RWPE1 (cell line): ENCODE measurements around the gene ADAM12.

Experiments
- CTCF ChIA-PET: fragments of 350-600 bp; sonication (Branson Sonifier 250); formaldehyde crosslinking; extraction: SDS; loops from one replicate; lab custom pipeline; 2021; lab: Yijun Ruan, JAX
- POLR2A ChIA-PET: fragments of 400-600 bp; formaldehyde crosslinking; extraction: SDS; loops from one replicate; lab custom pipeline; 2020; ENCODE audit warnings: antibody characterized with exemption; ENCODE audit not compliant: low non-redundant PET; lab: Yijun Ruan, JAX
- DNase-seq: peaks from one replicate; pipeline ENCODE4 v3.0.0; 2012; ENCODE audit warnings: low spot score
- H3K27ac ChIP-seq: fragments of 450-650 bp; 2 replicates; pipeline ENCODE4 v1.5.1; 2017
- TF ChIP-seq, protein P1 (sequence below): fragments of 450-650 bp; conservative IDR thresholded peaks from 2 replicates; pipeline ENCODE4 v1.5.1; 2017; ENCODE audit warnings: low read depth, mild to moderate bottlenecking

Gene ADAM12

DNA sequence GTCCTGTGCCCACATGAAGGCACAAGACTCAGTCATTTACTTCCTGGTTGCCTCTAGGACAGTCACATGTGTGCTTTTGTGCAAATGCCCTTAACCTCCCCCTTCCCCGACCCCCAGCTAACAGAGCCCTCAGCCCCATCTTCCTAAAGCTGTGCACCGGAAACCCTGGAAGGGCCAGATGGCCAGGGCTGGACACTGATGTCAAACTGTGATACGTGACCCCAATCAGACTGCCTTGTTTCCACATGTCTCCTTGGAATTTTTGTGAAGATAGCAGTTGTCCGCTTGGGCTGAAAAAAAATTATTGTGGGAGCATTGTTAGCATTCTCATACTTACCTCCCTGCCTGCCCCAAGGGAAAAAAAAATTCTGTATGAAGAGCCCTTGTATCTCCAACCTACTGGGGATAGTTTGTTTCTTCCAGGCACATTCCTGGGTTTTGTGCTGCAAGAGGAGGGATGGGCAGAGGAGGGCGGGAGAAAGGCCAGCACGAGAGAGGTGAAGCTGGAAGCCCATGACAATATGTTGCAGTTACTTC is 17.0 kb upstream of the ADAM12 start:
- ChIA-PET CTCF (no interaction called here), POLR2A (no interaction called here)
- no peak overlapping the region for H3K27ac ChIP-seq
- TF ChIP-seq, protein P1, sequence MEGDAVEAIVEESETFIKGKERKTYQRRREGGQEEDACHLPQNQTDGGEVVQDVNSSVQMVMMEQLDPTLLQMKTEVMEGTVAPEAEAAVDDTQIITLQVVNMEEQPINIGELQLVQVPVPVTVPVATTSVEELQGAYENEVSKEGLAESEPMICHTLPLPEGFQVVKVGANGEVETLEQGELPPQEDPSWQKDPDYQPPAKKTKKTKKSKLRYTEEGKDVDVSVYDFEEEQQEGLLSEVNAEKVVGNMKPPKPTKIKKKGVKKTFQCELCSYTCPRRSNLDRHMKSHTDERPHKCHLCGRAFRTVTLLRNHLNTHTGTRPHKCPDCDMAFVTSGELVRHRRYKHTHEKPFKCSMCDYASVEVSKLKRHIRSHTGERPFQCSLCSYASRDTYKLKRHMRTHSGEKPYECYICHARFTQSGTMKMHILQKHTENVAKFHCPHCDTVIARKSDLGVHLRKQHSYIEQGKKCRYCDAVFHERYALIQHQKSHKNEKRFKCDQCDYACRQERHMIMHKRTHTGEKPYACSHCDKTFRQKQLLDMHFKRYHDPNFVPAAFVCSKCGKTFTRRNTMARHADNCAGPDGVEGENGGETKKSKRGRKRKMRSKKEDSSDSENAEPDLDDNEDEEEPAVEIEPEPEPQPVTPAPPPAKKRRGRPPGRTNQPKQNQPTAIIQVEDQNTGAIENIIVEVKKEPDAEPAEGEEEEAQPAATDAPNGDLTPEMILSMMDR: no peak
- no peak for DNase-seq

DNA sequence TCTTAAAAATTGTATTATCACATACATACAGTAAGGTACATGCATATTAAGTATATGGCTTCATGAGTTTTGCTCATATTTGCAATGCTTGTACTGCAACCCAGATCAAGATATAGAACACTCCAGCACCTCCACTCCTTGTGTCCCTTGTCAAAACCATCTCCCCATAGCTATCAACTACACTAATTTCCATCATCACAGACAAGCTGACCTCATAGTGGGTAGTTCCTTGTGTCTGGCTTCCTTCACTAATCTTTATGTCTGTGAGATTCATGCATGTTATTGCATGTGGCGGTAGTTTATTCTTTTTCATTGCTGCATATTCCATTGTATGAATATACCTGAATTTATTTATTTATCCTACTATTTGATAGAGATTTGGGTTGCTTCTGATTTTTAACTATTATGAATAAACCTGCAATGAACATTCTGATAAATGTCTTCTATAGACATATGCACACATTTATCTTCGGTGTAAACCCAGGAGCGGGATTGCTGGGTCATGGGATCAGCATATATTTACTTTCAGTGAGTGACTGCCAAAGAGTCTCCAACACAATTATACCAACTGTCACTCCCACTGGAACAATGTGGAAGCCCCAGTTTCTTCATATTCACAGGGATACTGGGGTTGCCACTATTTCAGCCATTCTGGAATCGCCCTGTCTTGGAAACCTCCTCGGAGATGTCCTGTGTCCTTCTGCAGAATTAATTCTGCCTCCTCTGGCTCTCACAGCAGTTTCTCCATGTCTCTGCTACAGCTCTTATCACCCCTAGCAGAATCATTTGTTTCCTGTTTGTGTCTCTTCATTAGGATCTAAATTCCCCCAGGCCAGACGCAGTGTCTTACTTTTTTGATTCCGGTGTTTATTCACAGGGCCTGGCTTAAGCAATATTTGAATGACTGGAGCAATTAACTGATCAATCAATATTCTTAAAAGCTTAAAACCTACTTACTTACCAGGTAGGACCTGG is 14.7 kb upstream of the ADAM12 start:
- H3K27ac ChIP-seq: no peak overlapping the region
- CTCF ChIA-PET: no interaction called here
- POLR2A ChIA-PET: no interaction called here
- TF ChIP-seq, protein P1: no peak
- DNase-seq: no peak

DNA sequence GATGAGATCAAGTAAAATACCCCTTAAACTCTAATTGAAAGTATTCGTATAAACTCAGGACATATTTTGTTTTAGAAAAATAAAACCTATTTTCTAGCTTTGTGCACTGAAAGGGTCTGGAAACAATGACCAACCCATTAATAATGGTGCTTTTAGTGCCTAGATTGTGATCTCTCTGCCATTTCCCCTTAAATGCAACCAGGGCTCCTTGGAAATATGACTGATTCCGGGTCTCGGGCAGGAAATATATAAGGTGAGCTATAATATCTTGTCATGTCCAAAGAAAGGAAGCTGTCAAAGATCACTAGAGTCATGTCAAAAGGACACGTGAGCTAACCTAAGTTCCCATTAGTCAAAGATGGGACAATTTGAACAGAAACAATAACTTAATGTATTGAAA is 12.4 kb upstream of the ADAM12 start:
- DNase-seq: no peak
- ChIA-PET CTCF (no interaction called here), POLR2A (no interaction called here)
- TF ChIP-seq, protein P1: no peak
- H3K27ac ChIP-seq: no peak overlapping the region

DNA sequence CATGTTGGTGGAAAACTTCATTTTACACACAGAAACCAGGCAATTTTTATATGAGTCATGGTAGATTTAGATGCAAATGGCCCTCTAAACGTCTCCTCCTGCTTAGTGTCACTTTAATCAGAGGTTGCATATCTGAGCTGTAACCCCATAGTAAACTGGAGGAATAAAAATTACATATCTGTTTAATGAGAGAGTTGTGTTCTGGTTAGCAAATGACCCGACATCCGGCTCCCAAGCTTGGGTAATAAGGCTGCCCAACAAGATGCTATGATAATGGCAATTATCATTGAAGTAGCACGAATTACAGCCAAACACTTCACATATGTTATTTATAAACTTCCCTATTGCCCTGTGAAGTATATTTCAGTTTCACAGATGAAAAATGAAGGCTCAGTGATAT is 10.6 kb upstream of the ADAM12 start:
- CTCF ChIA-PET: interaction anchor here (0.6 kb wide), 1 partner anchor 512 kb away, joined by 3 read pairs; no protein-coding TSS in a partner anchor
- POLR2A ChIA-PET: no interaction called here
- TF ChIP-seq, protein P1: no peak

DNA sequence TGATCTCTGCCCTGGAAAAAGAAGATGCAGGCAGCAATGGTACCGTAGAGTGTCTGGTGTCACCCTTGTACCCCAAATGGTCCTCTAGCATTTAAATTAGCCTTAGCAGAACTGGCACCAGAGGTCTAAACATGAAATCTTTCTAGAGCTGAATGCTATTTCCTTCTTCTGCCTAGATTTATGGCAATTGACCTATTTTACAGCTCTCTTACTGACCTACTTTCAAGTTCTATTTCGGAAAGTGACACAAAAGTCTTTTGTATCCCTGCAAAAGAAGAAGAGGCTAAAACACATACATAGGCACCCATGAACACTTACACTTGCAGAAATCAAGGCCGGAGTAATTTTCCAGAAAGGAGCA is 10.1 kb upstream of the ADAM12 start:
- POLR2A ChIA-PET: no interaction called here
- CTCF ChIA-PET: no interaction called here

More for the DNA sequence above, 10.6 kb upstream of the ADAM12 start:
- H3K27ac ChIP-seq: no peak overlapping the region
- no peak for DNase-seq

More for the DNA sequence above, 10.1 kb upstream of the ADAM12 start:
- no peak for DNase-seq
- TF ChIP-seq, protein P1: no peak
- H3K27ac ChIP-seq: no peak overlapping the region
